Cardiac septum (tissue), 1 donor: ENCODE measurements around the gene TLCD3B. TPM values are rescaled to one million over a fixed set of nuclear protein-coding genes. Genes with fewer than 3 reads are reported as not detected.

ENCODE experiments used
- DNase-seq: peaks from one replicate; pipeline ENCODE4 v3.0.0-alpha.2; 2020; ENCODE audit warnings: low spot score
- intact Hi-C: fragments of 100-400 bp; cut with DNase I; formaldehyde crosslinking; loops from one replicate; pipeline ENCODE4 v1.14.0; 2022
- total RNA-seq: library from RNA; stranded (reverse); fragmentation: NEBNext Ultra II Directional; extraction: Animal tissue kit (Norgen Biotek cat#: 25700); gene quantifications from one replicate; pipeline ENCODE4 v1.2.1, GENCODE V29; 2021
- donor health status: DM: no; HTN: no; CAD: no.

The TLCD3B gene
- total RNA-seq, 1 donor from 2014 or later = not detected

DNA sequence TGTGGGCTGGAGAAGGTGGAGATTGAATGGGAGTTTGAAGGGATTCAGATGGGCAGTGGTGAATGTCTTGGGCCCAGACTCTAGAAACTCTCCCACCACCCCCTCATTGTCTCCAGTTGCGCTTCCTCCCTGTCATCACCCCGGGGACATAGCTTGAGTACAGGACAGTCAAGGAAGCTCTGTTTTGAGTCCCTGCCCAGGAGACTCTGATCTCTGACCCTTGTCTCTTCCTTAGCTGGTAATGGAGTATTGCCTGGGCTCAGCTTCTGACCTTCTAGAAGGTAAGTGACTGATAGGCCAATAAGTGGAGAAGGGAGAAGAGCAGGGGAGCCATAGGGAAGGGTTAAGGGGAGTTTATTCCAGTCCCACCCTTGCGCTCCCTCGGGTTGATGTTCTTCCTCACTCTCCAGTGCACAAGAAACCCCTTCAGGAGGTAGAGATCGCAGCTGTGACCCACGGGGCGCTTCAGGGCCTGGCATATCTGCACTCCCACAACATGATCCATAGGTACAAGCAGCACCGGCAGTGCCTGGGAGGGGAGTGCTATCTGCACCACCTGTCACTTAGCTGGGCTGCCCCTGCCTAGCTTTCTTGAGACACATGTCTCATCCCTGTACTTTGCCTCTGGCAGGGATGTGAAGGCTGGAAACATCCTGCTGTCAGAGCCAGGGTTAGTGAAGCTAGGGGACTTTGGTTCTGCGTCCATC lies 52.4 kb downstream of the TLCD3B start:
- intact Hi-C loops = no loop called here
- DNase-seq = peak; percentile 4

DNA sequence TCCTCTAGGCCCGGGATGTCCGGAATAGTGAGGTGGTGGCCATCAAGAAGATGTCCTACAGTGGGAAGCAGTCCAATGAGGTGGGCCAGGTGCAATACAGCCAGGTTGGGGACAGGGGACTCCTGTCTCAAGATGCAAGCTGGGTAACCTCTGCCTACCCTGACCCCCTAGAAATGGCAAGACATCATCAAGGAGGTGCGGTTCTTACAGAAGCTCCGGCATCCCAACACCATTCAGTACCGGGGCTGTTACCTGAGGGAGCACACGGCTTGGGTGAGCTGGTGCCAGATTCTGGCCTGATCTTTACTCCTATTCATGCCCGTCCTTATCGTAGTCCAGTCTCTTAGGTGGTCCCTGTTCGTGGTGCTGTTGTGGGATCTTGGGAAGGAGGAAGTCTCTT lies 53.0 kb downstream of the TLCD3B start:
- intact Hi-C loops = no loop called here

DNA sequence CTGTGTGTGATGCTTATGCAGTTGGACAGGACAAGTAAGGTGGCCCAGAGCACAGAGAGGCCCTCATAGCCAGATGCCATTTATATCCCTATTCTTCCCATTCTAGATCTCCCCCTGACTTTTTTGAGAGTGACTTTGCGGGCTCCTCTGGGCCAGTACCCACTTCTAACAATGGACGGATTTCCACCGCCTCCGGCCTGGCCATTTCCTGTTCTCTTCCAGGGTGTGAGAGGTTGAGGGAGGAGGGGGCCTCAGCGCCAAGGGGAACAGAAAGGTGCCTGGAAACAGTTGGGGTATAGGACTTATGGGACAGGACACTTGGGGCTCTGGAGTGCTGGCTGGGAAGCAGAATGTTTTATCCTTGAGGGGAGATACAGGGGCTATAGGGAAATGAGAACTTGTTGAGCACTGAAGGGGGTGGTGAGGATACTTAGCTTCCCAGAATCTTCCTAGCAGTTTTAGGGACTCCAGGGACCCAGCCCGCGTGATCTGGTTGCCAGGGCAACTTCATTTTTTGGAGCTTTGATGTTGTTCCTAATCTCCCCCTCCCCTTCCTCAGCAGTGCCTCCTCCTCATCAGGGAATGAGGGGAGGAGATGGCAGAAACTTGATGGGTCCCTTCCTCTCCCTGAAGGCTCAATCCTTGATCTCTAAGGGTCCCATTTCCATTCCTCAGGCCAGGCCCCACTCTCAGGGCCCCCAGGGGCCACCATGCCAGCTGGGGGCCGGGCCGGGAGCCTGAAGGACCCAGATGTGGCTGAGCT lies 53.8 kb downstream of the TLCD3B start:
- peak; percentile 78 for DNase-seq
- intact Hi-C loops = no loop called here

More for the DNA sequence above, 53.0 kb downstream of the TLCD3B start:
- peak; percentile 22 for DNase-seq

DNA sequence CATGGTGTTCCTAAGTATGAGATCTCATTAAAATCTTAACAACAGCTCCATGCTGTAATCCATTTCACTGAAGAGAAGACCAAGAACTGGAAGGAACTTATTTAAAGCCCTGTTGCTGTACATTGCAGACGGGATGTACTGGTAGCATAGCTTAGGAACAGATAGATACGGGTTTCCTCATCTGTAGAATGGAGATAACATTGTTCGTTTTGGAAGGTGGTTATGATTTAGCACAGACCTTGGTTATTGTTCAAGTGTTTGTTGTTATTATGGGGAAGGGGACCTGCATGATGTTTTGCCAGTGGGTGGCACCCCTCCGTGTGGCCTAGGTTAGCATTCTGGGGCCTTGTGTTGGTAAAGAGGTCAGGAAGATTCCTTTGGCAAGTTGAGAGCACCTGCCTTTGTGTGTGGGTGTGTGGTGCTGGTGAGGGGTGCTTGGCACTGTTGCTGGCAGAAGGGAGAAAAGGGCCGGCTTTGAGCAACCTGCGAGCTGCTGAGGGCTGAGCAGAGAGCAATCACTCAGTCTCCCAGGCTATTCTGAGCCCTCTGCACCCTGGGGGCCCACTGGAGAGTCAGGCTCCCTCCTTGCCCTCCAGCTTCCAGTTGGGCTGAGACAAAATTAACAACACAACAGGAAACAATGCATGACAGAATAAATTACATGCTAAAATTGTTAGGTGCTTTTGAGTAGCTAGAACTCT lies 55.1 kb downstream of the TLCD3B start:
- intact Hi-C loops = no loop called here
- peak; percentile 68 for DNase-seq

- DNase-seq = peak; percentile 9
- intact Hi-C loops = no loop called here
Measured at GRCh38 chr16:29975134-29975538, 55.9 kb downstream of the TLCD3B start.

Other genes with a start within 250 kb of the TLCD3B start
- gene KIF22, start 240.5 kb downstream of the TLCD3B start, total RNA-seq = 21.8 TPM
- 72.4 TPM for gene MAZ, start 224.7 kb downstream of the TLCD3B start, total RNA-seq
- 2.1 TPM for gene PRRT2, start 219.1 kb downstream of the TLCD3B start, total RNA-seq
- 15.6 TPM for gene PAGR1, start 215.1 kb downstream of the TLCD3B start, total RNA-seq
- gene MVP, start 210.8 kb downstream of the TLCD3B start, total RNA-seq = 60.2 TPM
- 73.8 TPM for gene CDIPT, start 168.0 kb downstream of the TLCD3B start, total RNA-seq
- 1.2 TPM for gene SEZ6L2, start 131.7 kb downstream of the TLCD3B start, total RNA-seq
- gene ASPHD1, start 130.8 kb downstream of the TLCD3B start, total RNA-seq = 0.38 TPM
- gene KCTD13, start 105.0 kb downstream of the TLCD3B start, total RNA-seq = 10.7 TPM
- gene TMEM219, start 69.2 kb downstream of the TLCD3B start, total RNA-seq = 66.4 TPM
- 38.9 TPM for gene TAOK2, start 57.4 kb downstream of the TLCD3B start, total RNA-seq
- gene HIRIP3, start 35.7 kb downstream of the TLCD3B start, total RNA-seq = 17.4 TPM
- 36.8 TPM for gene INO80E, start 35.0 kb downstream of the TLCD3B start, total RNA-seq
- 0.38 TPM for gene DOC2A, start 20.2 kb downstream of the TLCD3B start, total RNA-seq
- not detected for gene C16orf92, start 8.1 kb downstream of the TLCD3B start, total RNA-seq
- gene ALDOA, start 34.5 kb upstream of the TLCD3B start, total RNA-seq = 3,068 TPM
- gene PPP4C, start 44.7 kb upstream of the TLCD3B start, total RNA-seq = 44.1 TPM
- 0.57 TPM for gene TBX6, start 60.7 kb upstream of the TLCD3B start, total RNA-seq
- 43.2 TPM for gene YPEL3, start 64.9 kb upstream of the TLCD3B start, total RNA-seq
- gene GDPD3, start 82.3 kb upstream of the TLCD3B start, total RNA-seq = 3.0 TPM
- 47.8 TPM for gene MAPK3, start 91.9 kb upstream of the TLCD3B start, total RNA-seq
- gene CORO1A, start 152.3 kb upstream of the TLCD3B start, total RNA-seq = 7.4 TPM
- gene BOLA2B, start 162.4 kb upstream of the TLCD3B start, total RNA-seq = 59.6 TPM
- gene SLX1A, start 162.6 kb upstream of the TLCD3B start, total RNA-seq = 24.9 TPM
- 7.0 TPM for gene SULT1A3, start 168.0 kb upstream of the TLCD3B start, total RNA-seq
- 3.2 TPM for gene NPIPB13, start 217.2 kb upstream of the TLCD3B start, total RNA-seq